Frontal cortex (tissue), 4 donors: ENCODE data around the gene CSTPP1. TPM values are rescaled to one million over a fixed set of nuclear protein-coding genes. Genes with fewer than 3 reads are reported as not detected.
"Not testable (repeated sequence)": the region's sequence is repeated elsewhere in the genome, so short reads cannot be mapped to it uniquely, and the experiment has no call there.

ENCODE experiments used
- DNase-seq, 2 donors: peaks; one replicate each; pipeline ENCODE4 v3.0.0; 2012; ENCODE audit warnings: low spot score in 2 of 2
- FAIRE-seq: peaks from 2 replicates; lab custom pipeline; 2012; peaks lifted over from hg19 to GRCh38; lab: Jason Lieb, UNC
- total RNA-seq: library from RNA; depleted of rRNA; stranded (reverse); fragments of >200 nt; gene quantifications from one replicate; pipeline ENCODE4 v1.2.3, GENCODE V29; 2014
- donor health status: control.
- donor health status: control.
- donor health status: control.

Gene CSTPP1
- total RNA-seq, 1 donor from 2014 or later = 46.5 TPM

- FAIRE-seq (no peak), DNase-seq (no peak)
These were observed 174.8 kb downstream of the CSTPP1 start for GRCh38 chr11:47111318-47111804.

GRCh38 chr11:47112941-47113340 lies 176.4 kb downstream of the CSTPP1 start:
- not testable (repeated sequence) for FAIRE-seq, DNase-seq

- not testable (repeated sequence) for FAIRE-seq, DNase-seq
These were observed 182.6 kb downstream of the CSTPP1 start for GRCh38 chr11:47118958-47119688.

- FAIRE-seq (no peak), DNase-seq (no peak)
These were observed 184.5 kb downstream of the CSTPP1 start for GRCh38 chr11:47121056-47121455.

GRCh38 chr11:47121731-47122130 lies 185.2 kb downstream of the CSTPP1 start:
- no peak for DNase-seq
- FAIRE-seq = no peak

- DNase-seq = no peak
- no peak for FAIRE-seq
These were observed 186.5 kb downstream of the CSTPP1 start for GRCh38 chr11:47123094-47123493.

- DNase-seq (no peak), FAIRE-seq (no peak)
These were observed 188.1 kb downstream of the CSTPP1 start for GRCh38 chr11:47124675-47125074.

GRCh38 chr11:47125083-47125482 lies 188.5 kb downstream of the CSTPP1 start:
- FAIRE-seq = no peak
- DNase-seq = no peak

- DNase-seq (no peak), FAIRE-seq (no peak)
These were observed 190.7 kb downstream of the CSTPP1 start for GRCh38 chr11:47127213-47127612.

- no peak for DNase-seq
- FAIRE-seq = no peak
These were observed 194.0 kb downstream of the CSTPP1 start for GRCh38 chr11:47130543-47130942.

GRCh38 chr11:47131136-47131535 lies 194.6 kb downstream of the CSTPP1 start:
- FAIRE-seq (no peak), DNase-seq (no peak)

GRCh38 chr11:47132490-47132889 lies 195.9 kb downstream of the CSTPP1 start:
- DNase-seq = no peak
- FAIRE-seq = no peak

- FAIRE-seq = no peak
- no peak for DNase-seq
These were observed 196.4 kb downstream of the CSTPP1 start for GRCh38 chr11:47132981-47133380.

GRCh38 chr11:47136327-47136726 lies 199.8 kb downstream of the CSTPP1 start:
- DNase-seq (no peak), FAIRE-seq (no peak)

GRCh38 chr11:47136921-47137320 lies 200.4 kb downstream of the CSTPP1 start:
- no peak for FAIRE-seq
- no peak for DNase-seq

GRCh38 chr11:47137476-47137875 lies 200.9 kb downstream of the CSTPP1 start:
- no peak for FAIRE-seq

GRCh38 chr11:47139878-47140277 lies 203.3 kb downstream of the CSTPP1 start:
- DNase-seq = no peak
- FAIRE-seq = no peak

More at GRCh38 chr11:47137476-47137875, 200.9 kb downstream of the CSTPP1 start:
- no peak for DNase-seq

- FAIRE-seq (no peak), DNase-seq (no peak)
These were observed 206.8 kb downstream of the CSTPP1 start for GRCh38 chr11:47143322-47143721.

GRCh38 chr11:47144541-47144940 lies 208.0 kb downstream of the CSTPP1 start:
- DNase-seq (no peak), FAIRE-seq (no peak)

- DNase-seq (no peak), FAIRE-seq (no peak)
These were observed 210.7 kb downstream of the CSTPP1 start for GRCh38 chr11:47147250-47147649.

GRCh38 chr11:47147681-47148080 lies 211.1 kb downstream of the CSTPP1 start:
- FAIRE-seq (no peak), DNase-seq (no peak)

- FAIRE-seq (no peak), DNase-seq (no peak)
These were observed 211.7 kb downstream of the CSTPP1 start for GRCh38 chr11:47148270-47148669.
